Measurements from ENCODE around the gene CLDN25. TPM values are rescaled to one million over a fixed set of nuclear protein-coding genes. Genes with fewer than 3 reads are reported as not detected.

Gene CLDN25
- total and polyA plus RNA-seq, 2 of the 13 experiments (the other 11 are each of a cell fraction or from before 2014, with no cell fraction given), result not detected

DNA sequence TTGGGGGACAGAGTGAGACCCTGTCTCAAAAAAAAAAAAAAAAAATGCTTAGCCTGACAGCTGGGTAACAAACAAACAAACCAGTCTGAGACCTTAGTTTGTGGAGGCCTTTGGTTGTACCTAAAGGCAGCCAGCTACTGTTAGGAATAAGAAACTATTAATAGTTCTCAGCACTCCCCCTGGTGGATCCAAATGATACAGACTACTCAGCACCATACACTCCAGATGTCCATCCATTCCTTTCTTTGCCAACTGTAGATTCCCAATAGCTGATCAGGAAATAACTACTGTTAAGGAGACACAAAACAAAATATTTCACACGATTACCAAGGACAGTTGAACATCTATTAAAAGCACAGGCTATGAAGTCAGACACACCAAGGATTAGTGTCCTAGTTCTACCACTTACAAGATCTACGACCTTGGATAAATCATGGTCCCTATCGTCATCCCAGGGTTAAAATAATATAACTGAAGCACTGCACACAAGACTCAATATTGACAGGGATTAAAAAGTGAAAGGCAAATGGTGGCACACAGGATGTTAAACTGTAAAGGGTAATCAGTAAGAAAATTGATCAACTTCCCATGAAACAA is 17.2 kb downstream of the CLDN25 start (continued):
- TF ChIP-seq, protein P1, sequence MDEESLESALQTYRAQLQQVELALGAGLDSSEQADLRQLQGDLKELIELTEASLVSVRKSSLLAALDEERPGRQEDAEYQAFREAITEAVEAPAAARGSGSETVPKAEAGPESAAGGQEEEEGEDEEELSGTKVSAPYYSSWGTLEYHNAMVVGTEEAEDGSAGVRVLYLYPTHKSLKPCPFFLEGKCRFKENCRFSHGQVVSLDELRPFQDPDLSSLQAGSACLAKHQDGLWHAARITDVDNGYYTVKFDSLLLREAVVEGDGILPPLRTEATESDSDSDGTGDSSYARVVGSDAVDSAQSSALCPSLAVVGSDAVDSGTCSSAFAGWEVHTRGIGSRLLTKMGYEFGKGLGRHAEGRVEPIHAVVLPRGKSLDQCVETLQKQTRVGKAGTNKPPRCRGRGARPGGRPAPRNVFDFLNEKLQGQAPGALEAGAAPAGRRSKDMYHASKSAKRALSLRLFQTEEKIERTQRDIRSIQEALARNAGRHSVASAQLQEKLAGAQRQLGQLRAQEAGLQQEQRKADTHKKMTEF (CRISPR knock-in tag; IDR thresholded peaks at IDR 0.05), result 0 out of 2 replicates have a peak, but pooled peaks have one; percentile 21
- TF ChIP-seq, protein P2, sequence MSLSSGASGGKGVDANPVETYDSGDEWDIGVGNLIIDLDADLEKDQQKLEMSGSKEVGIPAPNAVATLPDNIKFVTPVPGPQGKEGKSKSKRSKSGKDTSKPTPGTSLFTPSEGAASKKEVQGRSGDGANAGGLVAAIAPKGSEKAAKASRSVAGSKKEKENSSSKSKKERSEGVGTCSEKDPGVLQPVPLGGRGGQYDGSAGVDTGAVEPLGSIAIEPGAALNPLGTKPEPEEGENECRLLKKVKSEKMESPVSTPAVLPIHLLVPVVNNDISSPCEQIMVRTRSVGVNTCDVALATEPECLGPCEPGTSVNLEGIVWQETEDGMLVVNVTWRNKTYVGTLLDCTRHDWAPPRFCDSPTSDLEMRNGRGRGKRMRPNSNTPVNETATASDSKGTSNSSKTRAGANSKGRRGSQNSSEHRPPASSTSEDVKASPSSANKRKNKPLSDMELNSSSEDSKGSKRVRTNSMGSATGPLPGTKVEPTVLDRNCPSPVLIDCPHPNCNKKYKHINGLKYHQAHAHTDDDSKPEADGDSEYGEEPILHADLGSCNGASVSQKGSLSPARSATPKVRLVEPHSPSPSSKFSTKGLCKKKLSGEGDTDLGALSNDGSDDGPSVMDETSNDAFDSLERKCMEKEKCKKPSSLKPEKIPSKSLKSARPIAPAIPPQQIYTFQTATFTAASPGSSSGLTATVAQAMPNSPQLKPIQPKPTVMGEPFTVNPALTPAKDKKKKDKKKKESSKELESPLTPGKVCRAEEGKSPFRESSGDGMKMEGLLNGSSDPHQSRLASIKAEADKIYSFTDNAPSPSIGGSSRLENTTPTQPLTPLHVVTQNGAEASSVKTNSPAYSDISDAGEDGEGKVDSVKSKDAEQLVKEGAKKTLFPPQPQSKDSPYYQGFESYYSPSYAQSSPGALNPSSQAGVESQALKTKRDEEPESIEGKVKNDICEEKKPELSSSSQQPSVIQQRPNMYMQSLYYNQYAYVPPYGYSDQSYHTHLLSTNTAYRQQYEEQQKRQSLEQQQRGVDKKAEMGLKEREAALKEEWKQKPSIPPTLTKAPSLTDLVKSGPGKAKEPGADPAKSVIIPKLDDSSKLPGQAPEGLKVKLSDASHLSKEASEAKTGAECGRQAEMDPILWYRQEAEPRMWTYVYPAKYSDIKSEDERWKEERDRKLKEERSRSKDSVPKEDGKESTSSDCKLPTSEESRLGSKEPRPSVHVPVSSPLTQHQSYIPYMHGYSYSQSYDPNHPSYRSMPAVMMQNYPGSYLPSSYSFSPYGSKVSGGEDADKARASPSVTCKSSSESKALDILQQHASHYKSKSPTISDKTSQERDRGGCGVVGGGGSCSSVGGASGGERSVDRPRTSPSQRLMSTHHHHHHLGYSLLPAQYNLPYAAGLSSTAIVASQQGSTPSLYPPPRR (CRISPR knock-in tag; IDR thresholded peaks at IDR 0.05; ENCODE audit: borderline replicate concordance), result no peak
- TF ChIP-seq MEF2D (CRISPR knock-in tag; IDR thresholded peaks at IDR 0.05) (no peak), ZNF607 (CRISPR knock-in tag; IDR thresholded peaks at IDR 0.05; ENCODE audit: borderline replicate concordance) (no peak), ZNF354B (CRISPR knock-in tag; IDR thresholded peaks at IDR 0.05) (no peak), RAD21 (CRISPR knock-in tag; IDR thresholded peaks at IDR 0.05) (no peak), ZNF274 (CRISPR knock-in tag; IDR thresholded peaks at IDR 0.05) (no peak), ZNF570 (CRISPR knock-in tag; IDR thresholded peaks at IDR 0.05; ENCODE audit: borderline replicate concordance) (no peak), ZNF510 (CRISPR knock-in tag; IDR thresholded peaks at IDR 0.05; ENCODE audit: low read depth) (no peak)
